Measurements from ENCODE around the gene PHC2. TPM values are rescaled to one million over a fixed set of nuclear protein-coding genes. Genes with fewer than 3 reads are reported as not detected.

The PHC2 gene
- total RNA-seq, 1 experiment from 2014 or later, result 176 TPM

GRCh38 chr1:33363021-33363420, 67.9 kb downstream of the PHC2 start:
- H3K9ac ChIP-seq (ENCODE audit: low read length), result no peak overlapping the region
- H3K9me3 ChIP-seq (ENCODE audit: control insufficient read depth in 1 of 2, insufficient read depth in 1 of 2, low read depth in 1 of 2, low read length in 2 of 2), result no peaks in the 10 kb centered on the region
- ChIA-PET POLR2A (no interaction called here), RAD21 (ENCODE audit: low non-redundant PET in 1 of 2, low total read pairs in 2 of 2, uncharacterized antibody in 2 of 2, unreplicated experiment in 2 of 2) (no interaction called here), CTCF (no interaction called here)
- no TSS peak for BruUV-seq (replicated peaks)
- H3K36me3 ChIP-seq (ENCODE audit: control insufficient read depth in 1 of 2, insufficient read depth in 2 of 2, low read length in 2 of 2), result peaks cover 58 to 67% of the 10 kb centered on the region in 2 experiments
- H3K27ac ChIP-seq (ENCODE audit: low read depth, low read length), result no peak overlapping the region
- no peaks in the 10 kb centered on the region for H3K27me3 ChIP-seq (ENCODE audit: insufficient read depth, low read length)
- DNase-seq (ENCODE audit: low read depth, low spot score), result no peak
- H3K79me2 ChIP-seq (ENCODE audit: insufficient read depth, low read length), result no peaks in the 10 kb centered on the region; the same call in 1 of the 2 replicates
- no peaks in the 10 kb centered on the region for H4K20me1 ChIP-seq (ENCODE audit: insufficient read depth)
- peaks cover 0 to 6% of the 10 kb centered on the region in 2 experiments; a peak in 1 of 4 replicates for H3K4me1 ChIP-seq (ENCODE audit: control insufficient read depth in 1 of 2, insufficient read depth in 2 of 2, low read length in 2 of 2)
- ATAC-seq, result no peak
- no peak overlapping the region for H2AFZ ChIP-seq (ENCODE audit: low read depth, low read length, poor library complexity, severe bottlenecking)
- H3K9me2 ChIP-seq (ENCODE audit: insufficient read depth), result no peaks in the 10 kb centered on the region
- no peak for TF ChIP-seq RAD21 (IDR thresholded peaks at IDR 0.05; ENCODE audit: low read depth)
- no peak for TF ChIP-seq ZBTB33 (IDR thresholded peaks at IDR 0.05; ENCODE audit: extremely low read depth, insufficient replicate concordance, low read length)
- TF ChIP-seq FOSL1 (IDR thresholded peaks at IDR 0.05; ENCODE audit: low read depth), result no peak
- TF ChIP-seq JUND (IDR thresholded peaks at IDR 0.05), result no peak
- no peak for TF ChIP-seq EGR1 (IDR thresholded peaks at IDR 0.05; ENCODE audit: low read depth)
- no peak; the same call in 1 of the 2 replicates for TF ChIP-seq POLR2AphosphoS5 (IDR thresholded peaks at IDR 0.05; ENCODE audit: low read depth, low read length)
- no peak for TF ChIP-seq ELF1 (IDR thresholded peaks at IDR 0.05; ENCODE audit: borderline replicate concordance, low read depth)
- no peak for TF ChIP-seq ATF3 (IDR thresholded peaks at IDR 0.05)
- no peak for TF ChIP-seq CTCF (IDR thresholded peaks at IDR 0.05 in 2 of 3, conservative IDR thresholded peaks at IDR 0.05 in 1 of 3; ENCODE audit: borderline replicate concordance in 1 of 3, insufficient read depth in 1 of 3, low read depth in 2 of 3, low read length in 2 of 3)
- TF ChIP-seq SRF (IDR thresholded peaks at IDR 0.05; ENCODE audit: low read depth), result no peak
- no peak for TF ChIP-seq TCF7L2 (IDR thresholded peaks at IDR 0.05; ENCODE audit: borderline replicate concordance, extremely low read depth, insufficient read depth, insufficient read length)
- TF ChIP-seq YY1 (IDR thresholded peaks at IDR 0.05; ENCODE audit: extremely low read depth, insufficient replicate concordance, low read depth, low read length), result no peak
- TF ChIP-seq EZH2 (IDR thresholded peaks at IDR 0.05), result no peak
- TF ChIP-seq CEBPB (IDR thresholded peaks at IDR 0.05; ENCODE audit: low read depth), result no peak
- H3K4me3 ChIP-seq (replicated peaks in 1 of 2; ENCODE audit: low read depth in 1 of 2, low read length in 2 of 2), result no peak overlapping the region
- intact Hi-C loops (cut with micrococcal nuclease), result loop anchor here (10.0 kb wide), 1 partner anchor 148 kb away; no protein-coding TSS in a partner anchor
- H3K4me2 ChIP-seq (ENCODE audit: low read length), result no peak overlapping the region

All from HCT116 (cell line).